ENCODE measurements around the gene NAV2.
"Not testable (repeated sequence)": the region's sequence is repeated elsewhere in the genome, so short reads cannot be mapped to it uniquely, and the experiment has no call there.

- TF ChIP-seq, protein P1, sequence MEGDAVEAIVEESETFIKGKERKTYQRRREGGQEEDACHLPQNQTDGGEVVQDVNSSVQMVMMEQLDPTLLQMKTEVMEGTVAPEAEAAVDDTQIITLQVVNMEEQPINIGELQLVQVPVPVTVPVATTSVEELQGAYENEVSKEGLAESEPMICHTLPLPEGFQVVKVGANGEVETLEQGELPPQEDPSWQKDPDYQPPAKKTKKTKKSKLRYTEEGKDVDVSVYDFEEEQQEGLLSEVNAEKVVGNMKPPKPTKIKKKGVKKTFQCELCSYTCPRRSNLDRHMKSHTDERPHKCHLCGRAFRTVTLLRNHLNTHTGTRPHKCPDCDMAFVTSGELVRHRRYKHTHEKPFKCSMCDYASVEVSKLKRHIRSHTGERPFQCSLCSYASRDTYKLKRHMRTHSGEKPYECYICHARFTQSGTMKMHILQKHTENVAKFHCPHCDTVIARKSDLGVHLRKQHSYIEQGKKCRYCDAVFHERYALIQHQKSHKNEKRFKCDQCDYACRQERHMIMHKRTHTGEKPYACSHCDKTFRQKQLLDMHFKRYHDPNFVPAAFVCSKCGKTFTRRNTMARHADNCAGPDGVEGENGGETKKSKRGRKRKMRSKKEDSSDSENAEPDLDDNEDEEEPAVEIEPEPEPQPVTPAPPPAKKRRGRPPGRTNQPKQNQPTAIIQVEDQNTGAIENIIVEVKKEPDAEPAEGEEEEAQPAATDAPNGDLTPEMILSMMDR (IDR thresholded peaks at IDR 0.05): not testable (repeated sequence)
- not testable (repeated sequence) for TF ChIP-seq POLR2AphosphoS5 (IDR thresholded peaks at IDR 0.05); EP300 (IDR thresholded peaks at IDR 0.05; ENCODE audit: low read depth); POLR2A (IDR thresholded peaks at IDR 0.05)
Observed at GRCh38 chr11:20128528-20128825, 415.8 kb downstream of the NAV2 start.

Data from transverse colon (tissue), 4 donors.